Measurements from ENCODE around the gene GALNT2. TPM values are rescaled to one million over a fixed set of nuclear protein-coding genes. Genes with fewer than 3 reads are reported as not detected.

GALNT2 gene
- total and polyA plus RNA-seq, 2 of the 13 experiments (the other 11 are each of a cell fraction or from before 2014, with no cell fraction given), result 39.3 to 39.6 TPM

- TF ChIP-seq ZNF367 (CRISPR knock-in tag; IDR thresholded peaks at IDR 0.05; ENCODE audit: borderline replicate concordance), result no peak
- 0 out of 2 replicates have a peak, but pooled peaks have one; percentile 9 for TF ChIP-seq ZNF281 (CRISPR knock-in tag; IDR thresholded peaks at IDR 0.05; ENCODE audit: borderline replicate concordance)
- no peak for TF ChIP-seq RFXAP (CRISPR knock-in tag; IDR thresholded peaks at IDR 0.05; ENCODE audit: borderline replicate concordance)
- no peak for TF ChIP-seq PRDM4 (CRISPR knock-in tag; IDR thresholded peaks at IDR 0.05; ENCODE audit: borderline replicate concordance)
- TF ChIP-seq CENPT (CRISPR knock-in tag; IDR thresholded peaks at IDR 0.05; ENCODE audit: low read depth), result no peak
- 0 out of 2 replicates have a peak, but pooled peaks have one; percentile 34 for TF ChIP-seq ZNF142 (CRISPR knock-in tag; IDR thresholded peaks at IDR 0.05)
- no peak for TF ChIP-seq ZNF782 (CRISPR knock-in tag; IDR thresholded peaks at IDR 0.05; ENCODE audit: borderline replicate concordance)
- no peak for TF ChIP-seq PRMT3 (CRISPR knock-in tag; IDR thresholded peaks at IDR 0.05; ENCODE audit: borderline replicate concordance, low read depth)
- no peak for TF ChIP-seq SIX4 (CRISPR knock-in tag; IDR thresholded peaks at IDR 0.05)
- 0 out of 2 replicates have a peak, but pooled peaks have one; percentile 54 for TF ChIP-seq ZFP36L1 (CRISPR knock-in tag; IDR thresholded peaks at IDR 0.05)
- TF ChIP-seq ZFAT (CRISPR knock-in tag; conservative IDR thresholded peaks at IDR 0.05), result no peak
- TF ChIP-seq SALL2 (CRISPR knock-in tag; IDR thresholded peaks at IDR 0.05), result no peak
- TF ChIP-seq NONO (IDR thresholded peaks at IDR 0.05), result no peak
- TF ChIP-seq NONO (CRISPR knock-in tag; conservative IDR thresholded peaks at IDR 0.05), result peak; percentile 72
- TF ChIP-seq ZNF766 (CRISPR knock-in tag; IDR thresholded peaks at IDR 0.05; ENCODE audit: borderline replicate concordance), result no peak
- no peak for TF ChIP-seq ZZZ3 (CRISPR knock-in tag; IDR thresholded peaks at IDR 0.05; ENCODE audit: borderline replicate concordance)
- TF ChIP-seq ETV6 (CRISPR knock-in tag; conservative IDR thresholded peaks at IDR 0.05), result no peak
Measured at GRCh38 chr1:230105754-230106625, 39.0 kb downstream of the GALNT2 start (continued).

Data from HepG2 (cell line).